AG04450 (cell line): ENCODE results near the gene CASK. TPM values are rescaled to one million over a fixed set of nuclear protein-coding genes. Genes with fewer than 3 reads are reported as not detected.

Experiments used
- CTCF ChIA-PET: fragments of 300-600, 350-600 bp; formaldehyde crosslinking; extraction: SDS; loops from one replicate; lab custom pipeline; 2022; ENCODE audit warnings: antibody characterized with exemption, inconsistent platforms; lab: Charles Lee
- POLR2A ChIA-PET: fragments of 350-600 bp; formaldehyde crosslinking; extraction: SDS; loops from one replicate; lab custom pipeline; 2021; ENCODE audit warnings: antibody characterized with exemption, inconsistent platforms; lab: Yijun Ruan, JAX
- DNase-seq: peaks from one replicate; pipeline ENCODE4 v3.0.0-alpha.2; 2011; ENCODE audit warnings: low read depth, low spot score
- H3K27ac ChIP-seq: one replicate; pipeline ENCODE4 v1.5.1; 2012; ENCODE audit warnings: low read depth, low read length, control low read depth
- H3K27me3 ChIP-seq: one replicate; pipeline ENCODE4 v1.6.0; 2012; ENCODE audit warnings: low read length; ENCODE audit not compliant: control insufficient read depth, insufficient read depth
- H3K4me3 ChIP-seq: 2 replicates; pipeline ENCODE4 v1.5.1; 2011; ENCODE audit warnings: mild to moderate bottlenecking, low read depth, low read length, control low read depth
- H3K9me3 ChIP-seq: 2 replicates; pipeline ENCODE4 v1.5.1; 2012; ENCODE audit warnings: low read length; ENCODE audit not compliant: control insufficient read depth, insufficient read depth
- CTCF ChIP-seq: IDR thresholded peaks from 2 replicates; pipeline ENCODE4 v1.5.1; 2011; ENCODE audit warnings: low read depth, low read length, control low read depth, inconsistent platforms
- polyA plus RNA-seq: library from polyadenylated mRNA; depleted of rRNA; stranded (reverse); fragments of >200 nt; gene quantifications from 2 replicates; pipeline ENCODE4 v1.2.3, GENCODE V29; 2011

The CASK gene
- polyA plus RNA-seq, 1 experiment: 30.0 TPM

DNA sequence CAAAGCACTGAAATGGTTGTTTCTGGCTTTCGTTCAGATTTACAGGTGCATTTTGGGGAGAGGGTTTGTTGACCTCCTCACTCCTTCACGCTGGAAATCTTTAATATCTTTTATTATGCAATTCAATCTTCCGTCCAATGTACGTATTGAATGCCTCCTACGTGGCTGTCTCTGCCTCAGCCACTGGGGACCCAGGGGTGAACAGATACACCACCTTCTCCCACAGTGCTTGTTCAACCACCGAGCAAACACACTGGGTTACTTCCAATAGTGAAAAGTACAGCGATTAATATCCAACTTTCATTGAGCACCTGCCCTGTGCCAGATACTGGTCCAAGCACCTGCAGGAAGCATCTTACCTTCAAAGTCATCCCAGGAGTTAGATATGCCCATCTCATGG, 424.2 kb downstream of the CASK start:
- H3K27me3 ChIP-seq: no peaks in the 10 kb centered on the region
- CTCF ChIA-PET: no interaction called here

GRCh38 chrX:41491267-41492004, 431.9 kb downstream of the CASK start:
- Histone ChIP-seq H3K4me3 (peak overlapping the region; percentile 34), H3K27ac (peak overlapping the region; percentile 77), H3K9me3 (no peaks in the 10 kb centered on the region), H3K27me3 (no peaks in the 10 kb centered on the region)
- TF ChIP-seq CTCF: no peak
- ChIA-PET POLR2A (no interaction called here), CTCF (no interaction called here)
- DNase-seq: peak; percentile 78

More for the DNA sequence above, 424.2 kb downstream of the CASK start:
- no peak overlapping the region for H3K4me3 ChIP-seq
- TF ChIP-seq CTCF: no peak
- H3K9me3 ChIP-seq: no peaks in the 10 kb centered on the region
- POLR2A ChIA-PET: no interaction called here
- no peak for DNase-seq
- no peak overlapping the region for H3K27ac ChIP-seq

DNA sequence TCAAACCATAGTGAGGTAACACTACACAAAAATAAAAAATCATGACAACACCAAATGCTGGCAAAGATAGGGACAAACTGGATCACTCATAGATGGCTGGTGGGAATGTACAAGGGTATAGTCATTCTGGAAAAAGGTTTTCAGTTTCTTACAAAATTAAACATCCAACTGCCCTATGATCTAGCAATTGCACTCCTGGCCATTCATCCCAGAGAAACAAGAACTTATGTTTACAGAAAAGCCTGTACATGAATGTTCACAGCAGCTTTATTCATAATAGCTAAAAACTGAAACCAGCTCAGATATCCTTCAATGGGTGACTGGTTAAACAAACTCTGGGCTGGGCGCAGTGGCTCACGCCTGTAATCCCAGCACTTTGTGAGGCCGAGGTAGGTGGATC, 432.9 kb downstream of the CASK start:
- Histone ChIP-seq H3K9me3 (no peaks in the 10 kb centered on the region), H3K27ac (peak overlapping the region; percentile 52), H3K27me3 (no peaks in the 10 kb centered on the region), H3K4me3 (no peak overlapping the region)
- TF ChIP-seq CTCF: no peak
- peak; percentile 46 for DNase-seq
- ChIA-PET POLR2A (no interaction called here), CTCF (no interaction called here)

- CTCF ChIA-PET: interaction anchor here (0.6 kb wide), 1 partner anchor 184 kb away, joined by 3 read pairs; no protein-coding TSS in a partner anchor
- no peaks in the 10 kb centered on the region for H3K27me3 ChIP-seq
- POLR2A ChIA-PET: no interaction called here
- H3K4me3 ChIP-seq: no peak overlapping the region
- no peak for TF ChIP-seq CTCF
- no peak for DNase-seq
- no peak overlapping the region for H3K27ac ChIP-seq
- no peaks in the 10 kb centered on the region for H3K9me3 ChIP-seq
These were observed 441.1 kb downstream of the CASK start for GRCh38 chrX:41482154-41482850.
